AG09309 (cell line): Measurements from ENCODE around the gene SULF2.

Experiments used
- DNase-seq: peaks from one replicate; pipeline ENCODE4 v3.0.0-alpha.2; 2010; ENCODE audit warnings: low read depth
- H3K4me3 ChIP-seq: 2 replicates; pipeline ENCODE4 v1.5.1; 2011; ENCODE audit warnings: mild to moderate bottlenecking, low read depth, low read length, moderate library complexity; ENCODE audit not compliant: control insufficient read depth
- CTCF ChIP-seq: IDR thresholded peaks from 2 replicates; pipeline ENCODE4 v1.5.1; 2011; ENCODE audit warnings: mild to moderate bottlenecking, low read depth, low read length, inconsistent platforms; ENCODE audit not compliant: insufficient read depth, control insufficient read depth; ENCODE audit errors: missing control alignments

Gene SULF2

GRCh38 chr20:47783828-47784598 lies 1.3 kb downstream of the SULF2 start:
- no peak for TF ChIP-seq CTCF
- peak overlapping the region; percentile 60 for H3K4me3 ChIP-seq
- DNase-seq = no peak

- no peak overlapping the region for H3K4me3 ChIP-seq
- TF ChIP-seq CTCF = no peak
- no peak for DNase-seq
Observed at GRCh38 chr20:47782920-47783552, 2.2 kb downstream of the SULF2 start.

- H3K4me3 ChIP-seq = no peak overlapping the region
- TF ChIP-seq CTCF = no peak
- DNase-seq = no peak
Observed at GRCh38 chr20:47782076-47782475, 3.2 kb downstream of the SULF2 start.

- no peak for TF ChIP-seq CTCF
- H3K4me3 ChIP-seq = no peak overlapping the region
- DNase-seq = no peak
Observed at GRCh38 chr20:47781632-47782031, 3.6 kb downstream of the SULF2 start.

GRCh38 chr20:47780720-47781389 lies 4.4 kb downstream of the SULF2 start:
- no peak for TF ChIP-seq CTCF
- DNase-seq = no peak
- no peak overlapping the region for H3K4me3 ChIP-seq

GRCh38 chr20:47778398-47779354 lies 6.6 kb downstream of the SULF2 start:
- H3K4me3 ChIP-seq = no peak overlapping the region
- no peak for DNase-seq
- TF ChIP-seq CTCF = no peak
